Trophoblast cell (in vitro differentiated cells and primary cell): ENCODE results near the gene ABHD14A.
A peak's percentile ranks its signal among the peaks of the same experiment; 100 is the strongest.

ENCODE experiments used
- DNase-seq, 2 donors: peaks; one replicate each; pipeline ENCODE4 v3.0.0-alpha.2; 2016
- H2AFZ ChIP-seq: 2 replicates; pipeline ENCODE4 v1.6.1; 2013; ENCODE audit warnings: low read length, moderate library complexity, mild to moderate bottlenecking; ENCODE audit not compliant: insufficient read depth, poor library complexity
- H2AK5ac ChIP-seq: 2 replicates; pipeline ENCODE4 v1.6.1; 2013; ENCODE audit warnings: mild to moderate bottlenecking, low read length
- H2BK120ac ChIP-seq: 2 replicates; pipeline ENCODE4 v1.6.1; 2013; ENCODE audit warnings: low read length, mild to moderate bottlenecking, moderate library complexity; ENCODE audit not compliant: insufficient read depth, poor library complexity
- H2BK12ac ChIP-seq: 2 replicates; pipeline ENCODE4 v1.6.1; 2013; ENCODE audit warnings: mild to moderate bottlenecking, low read length, moderate library complexity
- H2BK5ac ChIP-seq: 2 replicates; pipeline ENCODE4 v1.6.1; 2013; ENCODE audit warnings: low read length, low read depth, moderate library complexity, mild to moderate bottlenecking; ENCODE audit not compliant: poor library complexity
- H3K14ac ChIP-seq: 2 replicates; pipeline ENCODE4 v1.6.1; 2013; ENCODE audit warnings: mild to moderate bottlenecking, low read length
- H3K18ac ChIP-seq: 2 replicates; pipeline ENCODE4 v1.6.1; 2013; ENCODE audit warnings: mild to moderate bottlenecking, low read length
- H3K23ac ChIP-seq: 2 replicates; pipeline ENCODE4 v1.6.1; 2013; ENCODE audit warnings: low read length
- H3K27ac ChIP-seq: 2 replicates; pipeline ENCODE4 v1.5.1; 2013; ENCODE audit warnings: low read depth, mild to moderate bottlenecking, inconsistent platforms, low read length, moderate library complexity
- H3K27me3 ChIP-seq: 2 replicates; pipeline ENCODE4 v1.6.1; 2013; ENCODE audit warnings: inconsistent platforms, mild to moderate bottlenecking, low read length, moderate library complexity; ENCODE audit not compliant: insufficient read depth
- H3K36me3 ChIP-seq, 2 experiments: 1 replicate in 1 of 2; 2 replicates in 1 of 2; pipeline ENCODE4 v1.6.1; 2013; ENCODE audit warnings: low read length in 2 of 2, mild to moderate bottlenecking in 2 of 2, moderate library complexity in 1 of 2; ENCODE audit not compliant: insufficient read depth in 2 of 2, control insufficient read depth in 1 of 2
- H3K4ac ChIP-seq: 2 replicates; pipeline ENCODE4 v1.6.1; 2013; ENCODE audit warnings: low read depth, mild to moderate bottlenecking, low read length, moderate library complexity
- H3K4me1 ChIP-seq, 2 experiments: 1 replicate in 1 of 2; 2 replicates in 1 of 2; pipeline ENCODE4 v1.6.1; 2013; ENCODE audit warnings: low read length in 2 of 2, mild to moderate bottlenecking in 2 of 2, moderate library complexity in 1 of 2; ENCODE audit not compliant: insufficient read depth in 2 of 2, control insufficient read depth in 1 of 2
- H3K4me2 ChIP-seq: 2 replicates; pipeline ENCODE4 v1.6.1; 2013; ENCODE audit warnings: inconsistent platforms, mild to moderate bottlenecking, low read length, moderate library complexity
- H3K4me3 ChIP-seq: 2 replicates; pipeline ENCODE4 v1.5.1; 2013; ENCODE audit warnings: mild to moderate bottlenecking, low read depth, low read length, inconsistent platforms
- H3K79me1 ChIP-seq: one replicate; pipeline ENCODE4 v1.6.1; 2013; ENCODE audit warnings: low read length
- H3K79me2 ChIP-seq: 2 replicates; pipeline ENCODE4 v1.6.1; 2013; ENCODE audit warnings: low read length, mild to moderate bottlenecking; ENCODE audit not compliant: control insufficient read depth, insufficient read depth, poor library complexity
- H3K9ac ChIP-seq: 2 replicates; pipeline ENCODE4 v1.6.1; 2013; ENCODE audit warnings: mild to moderate bottlenecking, low read length
- H3K9me3 ChIP-seq: 2 replicates; pipeline ENCODE4 v1.6.1; 2013; ENCODE audit warnings: low read depth, mild to moderate bottlenecking, control low read depth, inconsistent platforms, low read length; ENCODE audit not compliant: insufficient read depth
- H4K12ac ChIP-seq: 2 replicates; pipeline ENCODE4 v1.6.1; 2013; ENCODE audit warnings: low read depth, mild to moderate bottlenecking, low read length, moderate library complexity
- H4K8ac ChIP-seq: 2 replicates; pipeline ENCODE4 v1.6.1; 2013; ENCODE audit warnings: low read depth, mild to moderate bottlenecking, low read length, moderate library complexity
- H4K91ac ChIP-seq: one replicate; pipeline ENCODE4 v1.6.1; 2013; ENCODE audit warnings: low read depth, mild to moderate bottlenecking, low read length, moderate library complexity
- WGBS: extraction: QIAGEN DNeasy Blood & Tissue Kit; methylation state at CpG from one replicate; pipeline ENCODE4 v1.1.7; 2013; ENCODE audit warnings: missing lambda C conversion rate; ENCODE audit not compliant: insufficient read length, insufficient coverage; ENCODE audit errors: extremely low coverage; 5-methylcytosine and 5-hydroxymethylcytosine counted together

The ABHD14A gene

DNA sequence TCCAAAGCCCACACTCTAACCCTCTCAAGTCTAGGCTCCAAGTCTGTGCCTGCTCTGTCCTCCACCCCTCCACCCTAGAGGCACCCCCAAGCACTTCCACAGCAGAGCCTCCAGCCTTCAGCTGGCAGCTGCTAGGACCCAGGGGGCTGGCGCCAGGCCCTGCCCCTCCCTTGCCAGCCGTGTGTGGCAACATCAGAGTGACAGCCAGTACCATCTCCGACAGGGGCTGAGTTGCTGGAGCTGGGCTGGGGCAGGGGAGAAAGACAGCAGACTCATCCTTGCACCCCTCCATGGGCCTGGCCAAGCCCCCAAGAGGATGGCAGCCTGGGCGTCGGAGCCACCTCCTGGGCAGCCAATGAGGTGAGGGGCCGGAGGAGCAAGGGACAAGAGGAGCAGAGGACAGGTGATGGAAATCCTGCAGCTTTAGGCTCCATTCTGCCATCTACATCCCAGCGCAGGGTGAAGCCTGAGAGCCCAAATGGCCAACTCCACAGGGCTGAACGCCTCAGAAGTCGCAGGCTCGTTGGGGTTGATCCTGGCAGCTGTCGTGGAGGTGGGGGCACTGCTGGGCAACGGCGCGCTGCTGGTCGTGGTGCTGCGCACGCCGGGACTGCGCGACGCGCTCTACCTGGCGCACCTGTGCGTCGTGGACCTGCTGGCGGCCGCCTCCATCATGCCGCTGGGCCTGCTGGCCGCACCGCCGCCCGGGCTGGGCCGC is 19.5 kb upstream of the ABHD14A start, which contains the start of gene GPR62:
TSS of gene GPR62 (plus strand) at position 207 of the 718 bp plus-strand sequence. CDS start at position 479, 272 bp downstream.
- no peak within 1 kb of the TSS for H2BK12ac ChIP-seq
- H3K27me3 ChIP-seq, result peaks cover 28% of the 10 kb centered on the region
- no peak within 1 kb of the TSS for H3K14ac ChIP-seq
- no peaks in the 10 kb centered on the region for H3K79me2 ChIP-seq
- H3K4me1 ChIP-seq, result peaks cover 7 to 17% of the 10 kb centered on the region in 2 experiments
- no peak within 1 kb of the TSS for H2AK5ac ChIP-seq
- H3K79me1 ChIP-seq, result no peaks in the 10 kb centered on the region
- H3K36me3 ChIP-seq, result peaks cover 16 to 27% of the 10 kb centered on the region in 2 experiments
- peak within 1 kb of the TSS; percentile 52 for H3K4me3 ChIP-seq
- WGBS, result no CpG with 5 or more reads among the region's 33 CpGs
- no peak within 1 kb of the TSS for H3K23ac ChIP-seq
- no peak within 1 kb of the TSS for H3K4ac ChIP-seq
- no peak within 1 kb of the TSS for H3K18ac ChIP-seq
- H4K91ac ChIP-seq, result no peak within 1 kb of the TSS
- peak within 1 kb of the TSS; percentile 84 for H3K4me2 ChIP-seq
- H3K27ac ChIP-seq, result no peak within 1 kb of the TSS
- no peak within 1 kb of the TSS for H2BK120ac ChIP-seq
- no peak for DNase-seq
- peak within 1 kb of the TSS; percentile 4 for H2AFZ ChIP-seq
- peaks cover 3% of the 10 kb centered on the region for H3K9me3 ChIP-seq
- peak within 1 kb of the TSS; percentile 52 for H3K9ac ChIP-seq
- H4K8ac ChIP-seq, result peak within 1 kb of the TSS; percentile 40
- no peak within 1 kb of the TSS for H4K12ac ChIP-seq
- H2BK5ac ChIP-seq, result no peak within 1 kb of the TSS

DNA sequence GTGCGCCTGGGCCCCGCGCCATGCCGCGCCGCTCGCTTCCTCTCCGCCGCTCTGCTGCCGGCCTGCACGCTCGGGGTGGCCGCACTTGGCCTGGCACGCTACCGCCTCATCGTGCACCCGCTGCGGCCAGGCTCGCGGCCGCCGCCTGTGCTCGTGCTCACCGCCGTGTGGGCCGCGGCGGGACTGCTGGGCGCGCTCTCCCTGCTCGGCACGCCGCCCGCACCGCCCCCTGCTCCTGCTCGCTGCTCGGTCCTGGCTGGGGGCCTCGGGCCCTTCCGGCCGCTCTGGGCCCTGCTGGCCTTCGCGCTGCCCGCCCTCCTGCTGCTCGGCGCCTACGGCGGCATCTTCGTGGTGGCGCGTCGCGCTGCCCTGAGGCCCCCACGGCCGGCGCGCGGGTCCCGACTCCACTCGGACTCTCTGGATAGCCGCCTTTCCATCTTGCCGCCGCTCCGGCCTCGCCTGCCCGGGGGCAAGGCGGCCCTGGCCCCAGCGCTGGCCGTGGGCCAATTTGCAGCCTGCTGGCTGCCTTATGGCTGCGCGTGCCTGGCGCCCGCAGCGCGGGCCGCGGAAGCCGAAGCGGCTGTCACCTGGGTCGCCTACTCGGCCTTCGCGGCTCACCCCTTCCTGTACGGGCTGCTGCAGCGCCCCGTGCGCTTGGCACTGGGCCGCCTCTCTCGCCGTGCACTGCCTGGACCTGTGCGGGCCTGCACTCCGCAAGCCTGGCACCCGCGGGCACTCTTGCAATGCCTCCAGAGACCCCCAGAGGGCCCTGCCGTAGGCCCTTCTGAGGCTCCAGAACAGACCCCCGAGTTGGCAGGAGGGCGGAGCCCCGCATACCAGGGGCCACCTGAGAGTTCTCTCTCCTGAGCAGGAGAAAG is 18.7 kb upstream of the ABHD14A start:
- H3K9me3 ChIP-seq, result peaks cover 3% of the 10 kb centered on the region
- peak overlapping the region; percentile 52 for H3K9ac ChIP-seq
- H2BK5ac ChIP-seq, result no peak overlapping the region
- DNase-seq, result peak; percentile 58 to 74
- no peak overlapping the region for H3K4ac ChIP-seq
- peaks cover 16 to 30% of the 10 kb centered on the region in 2 experiments for H3K36me3 ChIP-seq
- H2AFZ ChIP-seq, result peak overlapping the region; percentile 4
- no peaks in the 10 kb centered on the region for H3K79me1 ChIP-seq
- H3K4me1 ChIP-seq, result peaks cover 7 to 17% of the 10 kb centered on the region in 2 experiments
- peak overlapping the region; percentile 84 for H3K4me2 ChIP-seq
- H3K27me3 ChIP-seq, result peaks cover 28% of the 10 kb centered on the region
- no peak overlapping the region for H3K14ac ChIP-seq
- no CpG with 5 or more reads among the region's 97 CpGs for WGBS
- H2BK12ac ChIP-seq, result no peak overlapping the region
- H3K4me3 ChIP-seq, result peak overlapping the region; percentile 52
- H3K27ac ChIP-seq, result no peak overlapping the region
- no peak overlapping the region for H4K91ac ChIP-seq
- no peak overlapping the region for H2AK5ac ChIP-seq
- no peak overlapping the region for H4K12ac ChIP-seq
- H4K8ac ChIP-seq, result peak overlapping the region; percentile 40
- no peak overlapping the region for H2BK120ac ChIP-seq
- H3K79me2 ChIP-seq, result no peaks in the 10 kb centered on the region
- no peak overlapping the region for H3K23ac ChIP-seq
- no peak overlapping the region for H3K18ac ChIP-seq

DNA sequence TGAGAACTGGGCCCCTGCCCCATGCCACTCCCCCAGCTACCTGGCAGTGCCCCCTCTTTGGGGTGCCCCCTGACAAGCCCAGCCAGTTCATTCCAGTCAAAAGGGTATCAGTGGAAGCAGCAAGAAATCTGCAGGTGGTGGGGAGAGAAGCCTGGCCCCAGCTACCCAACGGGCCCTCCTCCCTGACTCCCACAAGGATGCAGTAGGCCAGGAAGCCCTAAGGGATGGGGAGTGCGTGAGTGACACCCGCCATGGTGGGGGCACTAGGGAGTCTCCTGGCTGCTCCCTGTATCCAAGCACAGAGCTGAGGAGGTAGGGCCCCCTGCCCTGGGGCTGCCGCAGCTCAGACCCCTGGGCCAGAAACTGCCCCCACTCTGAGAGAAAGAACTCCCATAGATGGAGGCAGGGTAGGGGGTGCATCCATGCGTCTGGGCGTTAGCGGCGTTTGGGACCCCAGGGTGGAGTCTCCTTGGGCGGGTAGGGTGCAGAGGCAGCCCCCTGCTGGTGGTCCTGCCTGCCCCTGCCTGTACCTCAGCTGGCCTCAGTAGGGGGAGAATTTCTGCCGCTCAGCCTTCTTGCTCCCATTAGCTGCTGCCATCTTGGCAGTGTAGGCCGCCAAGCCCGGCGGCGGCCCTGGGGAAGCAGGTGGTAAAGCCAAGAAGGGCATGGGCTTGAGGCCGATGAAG is 17.2 kb upstream of the ABHD14A start:
- Histone ChIP-seq H2AK5ac (no peak overlapping the region), H3K18ac (no peak overlapping the region), H4K91ac (no peak overlapping the region), H3K4ac (no peak overlapping the region), H3K9me3 (peaks cover 3% of the 10 kb centered on the region), H3K4me1 (peaks cover 7 to 17% of the 10 kb centered on the region in 2 experiments), H3K79me2 (no peaks in the 10 kb centered on the region), H3K36me3 (peaks cover 16 to 31% of the 10 kb centered on the region in 2 experiments), H3K27ac (no peak overlapping the region), H3K14ac (no peak overlapping the region), H2AFZ (no peak overlapping the region), H3K79me1 (no peaks in the 10 kb centered on the region), H2BK120ac (no peak overlapping the region), H2BK12ac (no peak overlapping the region), H3K27me3 (peaks cover 28% of the 10 kb centered on the region), H3K4me3 (no peak overlapping the region), H2BK5ac (no peak overlapping the region), H3K9ac (no peak overlapping the region), H4K12ac (no peak overlapping the region), H4K8ac (no peak overlapping the region), H3K23ac (no peak overlapping the region), H3K4me2 (no peak overlapping the region)
- no peak for DNase-seq
- WGBS, result no CpG with 5 or more reads among the region's 15 CpGs
